Measurements from ENCODE around the gene KLRC2. TPM values are rescaled to one million over a fixed set of nuclear protein-coding genes. Genes with fewer than 3 reads are reported as not detected.

Gene KLRC2
- total RNA-seq, 3 donors from 2014 or later (not counting 1 experiment from before 2014, with no cell fraction given) = 3.0 to 57.5 (median 11.4) TPM

GRCh38 chr12:10409392-10409791 is 26.4 kb downstream of the KLRC2 start, which contains the start of gene KLRC4:
TSS of gene KLRC4 (minus strand) at chr12:10409757. CDS start at chr12:10409575, 182 bp downstream.
- Mint-ChIP-seq H3K27me3 (ENCODE audit: low read depth in 2 of 2) (no peaks in the 10 kb centered on the region), H3K27ac (peak within 1 kb of the TSS; percentile 74 to 84), H3K36me3 (no peaks in the 10 kb centered on the region), H3K9me3 (no peaks in the 10 kb centered on the region), H3K4me3 (peak within 1 kb of the TSS; percentile 81), H3K4me1 (peaks cover 8 to 21% of the 10 kb centered on the region in 2 donors)
- DNase-seq = peak in 1 of 2 donors; percentile 34
- WGBS (ENCODE audit: insufficient coverage) = 0% methylated on average over 1 of the region's 1 CpG
- ATAC-seq = peak; percentile 42 to 75 (median 61)
- Histone ChIP-seq H3K36me3 (ENCODE audit: control insufficient read depth, insufficient read depth, low read length) (peaks cover 54% of the 10 kb centered on the region), H3K4me1 (ENCODE audit: control insufficient read depth, insufficient read depth, low read length) (peaks cover 13% of the 10 kb centered on the region), H3K27ac (ENCODE audit: low read length) (peak within 1 kb of the TSS; percentile 38), H3K9me3 (ENCODE audit: control insufficient read depth, insufficient read depth, low read length) (no peaks in the 10 kb centered on the region), H3K27me3 (ENCODE audit: control insufficient read depth, insufficient read depth, low read length) (no peaks in the 10 kb centered on the region), H3K4me3 (ENCODE audit: low read length) (peak within 1 kb of the TSS; percentile 31)
- TF ChIP-seq CTCF (IDR thresholded peaks at IDR 0.05) = no peak
- intact Hi-C loops (cut with micrococcal nuclease) = loop anchor here (5.0 kb wide), 1 partner anchor 37 kb away; no protein-coding TSS in a partner anchor

GRCh38 chr12:10408842-10409241 is 27.0 kb downstream of the KLRC2 start:
- Mint-ChIP-seq H3K9me3 (no peaks in the 10 kb centered on the region), H3K4me3 (peak overlapping the region; percentile 81), H3K27me3 (ENCODE audit: low read depth in 2 of 2) (no peaks in the 10 kb centered on the region), H3K36me3 (no peaks in the 10 kb centered on the region), H3K27ac (peak overlapping the region; percentile 74 to 84), H3K4me1 (peaks cover 8 to 21% of the 10 kb centered on the region in 2 donors)
- 59% methylated on average over 2 of the region's 3 CpGs for WGBS (ENCODE audit: insufficient coverage)
- Histone ChIP-seq H3K9me3 (ENCODE audit: control insufficient read depth, insufficient read depth, low read length) (no peaks in the 10 kb centered on the region), H3K4me1 (ENCODE audit: control insufficient read depth, insufficient read depth, low read length) (peaks cover 13% of the 10 kb centered on the region), H3K27me3 (ENCODE audit: control insufficient read depth, insufficient read depth, low read length) (no peaks in the 10 kb centered on the region), H3K36me3 (ENCODE audit: control insufficient read depth, insufficient read depth, low read length) (peaks cover 58% of the 10 kb centered on the region), H3K4me3 (ENCODE audit: low read length) (peak overlapping the region; percentile 31), H3K27ac (ENCODE audit: low read length) (no peak overlapping the region)
- DNase-seq (no peak), ATAC-seq (no peak)
- TF ChIP-seq CTCF (IDR thresholded peaks at IDR 0.05) = no peak
- intact Hi-C loops (cut with micrococcal nuclease) = loop anchor here (5.0 kb wide), 1 partner anchor 37 kb away; no protein-coding TSS in a partner anchor

- intact Hi-C loops (cut with micrococcal nuclease) = loop anchor here (5.0 kb wide), 1 partner anchor 34 kb away; no protein-coding TSS in a partner anchor
- H3K4me1 Mint-ChIP-seq = peaks cover 17 to 29% of the 10 kb centered on the region in 2 donors
- no peak for TF ChIP-seq CTCF (IDR thresholded peaks at IDR 0.05)
- Histone ChIP-seq H3K4me1 (ENCODE audit: control insufficient read depth, insufficient read depth, low read length) (peaks cover 8% of the 10 kb centered on the region), H3K4me3 (ENCODE audit: low read length) (peak overlapping the region; percentile 24), H3K27ac (ENCODE audit: low read length) (peak overlapping the region; percentile 42), H3K9me3 (ENCODE audit: control insufficient read depth, insufficient read depth, low read length) (no peaks in the 10 kb centered on the region), H3K27me3 (ENCODE audit: control insufficient read depth, insufficient read depth, low read length) (no peaks in the 10 kb centered on the region), H3K36me3 (ENCODE audit: control insufficient read depth, insufficient read depth, low read length) (peaks cover 59% of the 10 kb centered on the region)
- H3K36me3 Mint-ChIP-seq = no peaks in the 10 kb centered on the region
- H3K27me3 Mint-ChIP-seq (ENCODE audit: low read depth in 2 of 2) = no peaks in the 10 kb centered on the region
- ATAC-seq = no peak
- 33% methylated on average over 4 of the region's 4 CpGs for WGBS (ENCODE audit: insufficient coverage)
- H3K9me3 Mint-ChIP-seq = no peaks in the 10 kb centered on the region
- H3K27ac Mint-ChIP-seq = peak overlapping the region; percentile 38 to 79
- DNase-seq = no peak
- peak overlapping the region; percentile 59 for H3K4me3 Mint-ChIP-seq
Observed at GRCh38 chr12:10406725-10407124, 29.1 kb downstream of the KLRC2 start.

- H3K36me3 Mint-ChIP-seq = peaks cover 2% of the 10 kb centered on the region
- peak overlapping the region in 1 of 2 donors; percentile 57 for H3K27ac Mint-ChIP-seq
- H3K4me1 ChIP-seq (ENCODE audit: control insufficient read depth, insufficient read depth, low read length) = peaks cover 8% of the 10 kb centered on the region
- 88% methylated on average over 4 of the region's 5 CpGs for WGBS (ENCODE audit: insufficient coverage)
- intact Hi-C loops (cut with micrococcal nuclease) = loop anchor here (5.0 kb wide), 1 partner anchor 33 kb away; no protein-coding TSS in a partner anchor
- no peaks in the 10 kb centered on the region for H3K27me3 ChIP-seq (ENCODE audit: control insufficient read depth, insufficient read depth, low read length)
- peak overlapping the region; percentile 66 for H3K4me3 Mint-ChIP-seq
- peaks cover 31 to 42% of the 10 kb centered on the region in 2 donors for H3K4me1 Mint-ChIP-seq
- no peak for TF ChIP-seq CTCF (IDR thresholded peaks at IDR 0.05)
- H3K9me3 Mint-ChIP-seq = no peaks in the 10 kb centered on the region
- no peaks in the 10 kb centered on the region for H3K27me3 Mint-ChIP-seq (ENCODE audit: low read depth in 2 of 2)
- ATAC-seq (no peak), DNase-seq (no peak)
- no peak overlapping the region for H3K27ac ChIP-seq (ENCODE audit: low read length)
- H3K9me3 ChIP-seq (ENCODE audit: control insufficient read depth, insufficient read depth, low read length) = no peaks in the 10 kb centered on the region
- peak overlapping the region; percentile 21 for H3K4me3 ChIP-seq (ENCODE audit: low read length)
- H3K36me3 ChIP-seq (ENCODE audit: control insufficient read depth, insufficient read depth, low read length) = peaks cover 68% of the 10 kb centered on the region
Observed at GRCh38 chr12:10405294-10405693, 30.5 kb downstream of the KLRC2 start.

Data from natural killer cell (primary cell).